HepG2 (cell line): ENCODE measurements around the gene GDAP1L1. TPM values are rescaled to one million over a fixed set of nuclear protein-coding genes. Genes with fewer than 3 reads are reported as not detected.

Source experiments
- ARID4A ChIP-seq: sonication (generic); formaldehyde crosslinking; IDR thresholded peaks from 2 replicates; pipeline ENCODE4 v1.5.0; 2020; ENCODE audit warnings: mild to moderate bottlenecking, missing genetic modification reagents, borderline replicate concordance
- ARNTL ChIP-seq: sonication (generic); formaldehyde crosslinking; IDR thresholded peaks from 2 replicates; pipeline ENCODE4 v1.4.0; 2020; ENCODE audit warnings: mild to moderate bottlenecking, missing genetic modification reagents
- BCL6 ChIP-seq: IDR thresholded peaks from 2 replicates; pipeline ENCODE4 v1.6.1; 2016; ENCODE audit warnings: missing genetic modification reagents, missing compliant biosample characterization
- CENPX ChIP-seq: sonication (generic); formaldehyde crosslinking; IDR thresholded peaks from 2 replicates; pipeline ENCODE4 v1.9.0; 2021; ENCODE audit warnings: mild to moderate bottlenecking, missing genetic modification reagents, moderate library complexity
- FOXA1 ChIP-seq, 2 experiments: fragments of 450-650 bp in 1 of 2; sonication (generic) in 1 of 2; formaldehyde crosslinking in 1 of 2; IDR thresholded peaks; 2 replicates each; pipeline versions ENCODE4 v1.4.0 to v1.6.1; 2016 to 2020; ENCODE audit warnings: missing genetic modification reagents in 1 of 2
- FOXA3 ChIP-seq: IDR thresholded peaks from 2 replicates; pipeline ENCODE4 v1.6.1; 2016; ENCODE audit warnings: missing genetic modification reagents, missing compliant biosample characterization
- GABPA ChIP-seq, 2 experiments: IDR thresholded peaks; 2 replicates each; pipeline ENCODE4 v1.6.1; 2011 to 2016; ENCODE audit warnings: low read depth in 2 of 2, low read length in 1 of 2, missing biosample characterization in 1 of 2, missing genetic modification characterization in 1 of 2
- HES4 ChIP-seq: sonication (generic); formaldehyde crosslinking; IDR thresholded peaks from 2 replicates; pipeline ENCODE4 v1.9.0; 2021; ENCODE audit warnings: mild to moderate bottlenecking, missing genetic modification reagents, borderline replicate concordance
- HOXA5 ChIP-seq: sonication (generic); formaldehyde crosslinking; IDR thresholded peaks from 2 replicates; pipeline ENCODE4 v1.4.0; 2020; ENCODE audit warnings: missing genetic modification reagents
- JUND ChIP-seq: sonication (generic); formaldehyde crosslinking; IDR thresholded peaks from 2 replicates; pipeline ENCODE4 v1.8.0; 2022; ENCODE audit warnings: mild to moderate bottlenecking, missing genetic modification reagents
- KLF16 ChIP-seq, 2 experiments: sonication (generic) in 1 of 2; formaldehyde crosslinking in 1 of 2; IDR thresholded peaks; 2 replicates each; pipeline versions ENCODE4 v1.6.1 to v1.8.0; 2016 to 2023; ENCODE audit warnings: missing genetic modification reagents in 2 of 2, missing compliant biosample characterization in 1 of 2
- KMT2B ChIP-seq: IDR thresholded peaks from 2 replicates; pipeline ENCODE4 v1.6.1; 2016; ENCODE audit warnings: missing genetic modification reagents, missing compliant biosample characterization
- MAX ChIP-seq: IDR thresholded peaks from 2 replicates; pipeline ENCODE4 v1.6.1; 2012; ENCODE audit warnings: inconsistent platforms
- MIXL1 ChIP-seq: IDR thresholded peaks from 2 replicates; pipeline ENCODE4 v1.6.1; 2016
- MTA1 ChIP-seq: sonication (generic); formaldehyde crosslinking; IDR thresholded peaks from 2 replicates; pipeline ENCODE4 v1.4.0; 2020; ENCODE audit warnings: missing genetic modification reagents, mild to moderate bottlenecking, borderline replicate concordance
- MXI1 ChIP-seq: IDR thresholded peaks from 3 replicates; pipeline ENCODE4 v1.6.1; 2012; ENCODE audit warnings: low read depth, low read length, inconsistent platforms, borderline replicate concordance
- ONECUT2 ChIP-seq: sonication (generic); formaldehyde crosslinking; IDR thresholded peaks from 2 replicates; pipeline ENCODE4 v1.4.0; 2020; ENCODE audit warnings: missing genetic modification reagents
- PAXIP1 ChIP-seq: sonication (generic); formaldehyde crosslinking; conservative IDR thresholded peaks from 2 replicates; pipeline ENCODE4 v1.4.0; 2020; ENCODE audit warnings: mild to moderate bottlenecking, missing genetic modification reagents, moderate library complexity
- RORA ChIP-seq: sonication (generic); formaldehyde crosslinking; IDR thresholded peaks from 2 replicates; pipeline ENCODE4 v1.5.0; 2020; ENCODE audit warnings: mild to moderate bottlenecking, missing genetic modification reagents, moderate library complexity
- SOX6 ChIP-seq, 2 experiments: fragments of 450-650 bp in 1 of 2; sonication (generic) in 1 of 2; formaldehyde crosslinking in 1 of 2; IDR thresholded peaks; 2 replicates each; pipeline versions ENCODE4 v1.4.0 to v1.6.1; 2017 to 2020; ENCODE audit warnings: antibody characterized with exemption in 1 of 2, mild to moderate bottlenecking in 1 of 2, missing genetic modification reagents in 1 of 2
- TEAD3 ChIP-seq: optimal IDR thresholded peaks from 2 replicates; pipeline ENCODE3; 2016; ENCODE audit warnings: borderline replicate concordance
- ZNF205 ChIP-seq: IDR thresholded peaks from 2 replicates; pipeline ENCODE4 v1.6.1; 2018; ENCODE audit warnings: missing biosample characterization, missing genetic modification reagents
- ZNF441 ChIP-seq: sonication (generic); formaldehyde crosslinking; IDR thresholded peaks from 2 replicates; pipeline ENCODE4 v1.7.0; 2021; ENCODE audit warnings: missing genetic modification reagents, borderline replicate concordance
- ZNF792 ChIP-seq: IDR thresholded peaks from 2 replicates; pipeline ENCODE4 v1.6.1; 2016
- polyA plus RNA-seq, 8 experiments: library from polyadenylated mRNA; depleted of rRNA in 3 of 8; stranded (reverse) in 7 of 8; unstranded in 1 of 8; fragments of >200 nt; fragmentation: Illumina TruSeq in 4 of 8; extraction: Trizol in 4 of 8; gene quantifications; 2 replicates each; pipeline versions ENCODE4 v1.2.1 to v1.2.3, GENCODE V29; 2011 to 2016; ENCODE audit warnings: low read depth in 4 of 8, missing spikeins in 1 of 8, mixed read lengths in 1 of 8; ENCODE audit not compliant: insufficient read depth in 1 of 8
- total RNA-seq, 5 experiments: library from RNA; depleted of rRNA; stranded (reverse); fragments of >200 nt; fragmentation: Illumina TruSeq; extraction: Trizol; gene quantifications; 2 replicates each; pipeline ENCODE4 v1.2.3, GENCODE V29; 2016; ENCODE audit warnings: low read depth in 1 of 5

GDAP1L1 gene
- total and polyA plus RNA-seq, 2 of the 13 experiments (the other 11 are each of a cell fraction or from before 2014, with no cell fraction given), result 0.04 TPM; not detected in 1

- TF ChIP-seq KMT2B (CRISPR knock-in tag) (0 out of 2 replicates have a peak, but pooled peaks have one; percentile 21), ZNF441 (CRISPR knock-in tag) (no peak), FOXA3 (CRISPR knock-in tag) (peak; percentile 60), MXI1 (peak; percentile 93; the same call in 2 of the 3 replicates), HES4 (CRISPR knock-in tag) (no peak), MIXL1 (CRISPR knock-in tag) (peak; percentile 70; the same call in 1 of the 2 replicates), ZNF205 (CRISPR knock-in tag) (peak; percentile 68; the same call in 1 of the 2 replicates), ZNF792 (CRISPR knock-in tag) (peak; percentile 64; the same call in 1 of the 2 replicates), MAX (peak; percentile 72), HOXA5 (CRISPR knock-in tag) (0 out of 2 replicates have a peak, but pooled peaks have one; percentile 52), MTA1 (CRISPR knock-in tag) (no peak), SOX6 (IDR thresholded peaks at IDR 0.05) (no peak), SOX6 (CRISPR knock-in tag; IDR thresholded peaks at IDR 0.05) (peak; percentile 33; the same call in 1 of the 2 replicates), ONECUT2 (CRISPR knock-in tag) (no peak), PAXIP1 (peak; percentile 48), CENPX (CRISPR knock-in tag) (no peak), ARID4A (CRISPR knock-in tag) (peak; percentile 68; the same call in 1 of the 2 replicates), RORA (peak; percentile 64; the same call in 1 of the 2 replicates), ARNTL (CRISPR knock-in tag) (no peak), JUND (CRISPR knock-in tag) (0 out of 2 replicates have a peak, but pooled peaks have one; percentile 27), GABPA (IDR thresholded peaks at IDR 0.05; ENCODE audit: low read depth, low read length) (no peak), GABPA (CRISPR knock-in tag; IDR thresholded peaks at IDR 0.05; ENCODE audit: low read depth) (peak; percentile 23; the same call in 1 of the 2 replicates), KLF16 (CRISPR knock-in tag; IDR thresholded peaks at IDR 0.05) (0 out of 4 replicates have a peak, but pooled peaks of 1 of the 2 experiments have one; percentile 48), FOXA1 (IDR thresholded peaks at IDR 0.05) (no peak), FOXA1 (CRISPR knock-in tag; IDR thresholded peaks at IDR 0.05) (0 out of 2 replicates have a peak, but pooled peaks have one; percentile 38), TEAD3 (CRISPR knock-in tag) (peak; percentile 94), BCL6 (peak; percentile 29; the same call in 1 of the 2 replicates)
These were observed 38.3 kb upstream of the GDAP1L1 start (continued) for GRCh38 chr20:44208770-44209169.
